ENCODE data around the gene CDKN3. TPM values are rescaled to one million over a fixed set of nuclear protein-coding genes. Genes with fewer than 3 reads are reported as not detected.

The CDKN3 gene
- total RNA-seq, 1 donor from 2014 or later: 39.4 TPM

DNA sequence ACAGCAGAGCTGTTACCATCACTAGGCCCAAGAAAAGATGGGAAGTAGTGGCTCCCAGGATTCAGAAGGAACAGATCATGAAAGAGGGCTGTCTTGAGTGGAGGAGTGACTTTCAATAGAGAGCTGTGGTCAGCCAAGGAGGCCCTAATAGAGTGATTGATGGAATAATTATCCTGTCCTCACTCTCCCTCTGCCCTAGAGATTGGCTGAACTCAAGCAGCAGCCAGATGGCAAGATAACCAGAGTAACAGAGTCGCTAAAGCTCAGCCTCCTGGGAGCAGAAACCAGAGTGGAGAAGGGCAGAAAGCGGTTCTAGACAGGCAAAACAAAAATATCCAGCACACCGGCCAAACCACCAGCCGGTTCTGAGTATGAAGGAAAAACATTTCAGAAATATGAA lies 68.8 kb downstream of the CDKN3 start:
- Mint-ChIP-seq H3K27me3 (ENCODE audit: low read depth) (no peaks in the 10 kb centered on the region), H3K9me3 (peaks cover 9% of the 10 kb centered on the region), H3K27ac (ENCODE audit: unreplicated experiment) (no peak overlapping the region), H3K36me3 (ENCODE audit: low read depth) (peaks cover 14% of the 10 kb centered on the region), H3K4me1 (no peaks in the 10 kb centered on the region), H3K4me3 (no peak overlapping the region)
- TF ChIP-seq, protein P1, sequence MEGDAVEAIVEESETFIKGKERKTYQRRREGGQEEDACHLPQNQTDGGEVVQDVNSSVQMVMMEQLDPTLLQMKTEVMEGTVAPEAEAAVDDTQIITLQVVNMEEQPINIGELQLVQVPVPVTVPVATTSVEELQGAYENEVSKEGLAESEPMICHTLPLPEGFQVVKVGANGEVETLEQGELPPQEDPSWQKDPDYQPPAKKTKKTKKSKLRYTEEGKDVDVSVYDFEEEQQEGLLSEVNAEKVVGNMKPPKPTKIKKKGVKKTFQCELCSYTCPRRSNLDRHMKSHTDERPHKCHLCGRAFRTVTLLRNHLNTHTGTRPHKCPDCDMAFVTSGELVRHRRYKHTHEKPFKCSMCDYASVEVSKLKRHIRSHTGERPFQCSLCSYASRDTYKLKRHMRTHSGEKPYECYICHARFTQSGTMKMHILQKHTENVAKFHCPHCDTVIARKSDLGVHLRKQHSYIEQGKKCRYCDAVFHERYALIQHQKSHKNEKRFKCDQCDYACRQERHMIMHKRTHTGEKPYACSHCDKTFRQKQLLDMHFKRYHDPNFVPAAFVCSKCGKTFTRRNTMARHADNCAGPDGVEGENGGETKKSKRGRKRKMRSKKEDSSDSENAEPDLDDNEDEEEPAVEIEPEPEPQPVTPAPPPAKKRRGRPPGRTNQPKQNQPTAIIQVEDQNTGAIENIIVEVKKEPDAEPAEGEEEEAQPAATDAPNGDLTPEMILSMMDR (conservative IDR thresholded peaks at IDR 0.05): no peak
- DNase-seq (ENCODE audit: low read depth, low spot score): no peak

DNA sequence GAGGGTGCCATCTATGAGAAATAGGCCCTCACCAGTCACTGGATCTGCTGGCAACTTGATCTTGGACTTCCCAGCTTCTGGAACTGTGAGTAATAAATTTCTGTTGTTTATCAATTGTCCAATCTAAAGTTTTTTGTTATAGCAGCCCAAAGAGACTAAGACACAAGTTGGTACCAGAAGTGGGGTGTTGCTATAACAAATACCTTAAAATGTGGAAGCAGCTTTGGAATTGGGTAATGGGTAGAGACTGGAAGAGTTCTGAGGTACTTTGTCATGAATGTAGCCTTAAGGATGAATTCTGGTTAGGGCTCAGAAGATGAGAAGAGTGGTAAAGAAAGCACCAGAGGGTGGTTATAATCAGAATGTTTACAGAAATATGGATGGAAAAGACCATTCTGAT lies 70.5 kb downstream of the CDKN3 start:
- TF ChIP-seq, protein P1 (conservative IDR thresholded peaks at IDR 0.05): no peak
- no peak for DNase-seq (ENCODE audit: low read depth, low spot score)
- no peak overlapping the region for H3K4me3 Mint-ChIP-seq
- H3K36me3 Mint-ChIP-seq (ENCODE audit: low read depth): peaks cover 14% of the 10 kb centered on the region
- H3K27me3 Mint-ChIP-seq (ENCODE audit: low read depth): no peaks in the 10 kb centered on the region
- H3K9me3 Mint-ChIP-seq: peaks cover 9% of the 10 kb centered on the region
- no peak overlapping the region for H3K27ac Mint-ChIP-seq (ENCODE audit: unreplicated experiment)
- H3K4me1 Mint-ChIP-seq: no peaks in the 10 kb centered on the region

Other genes with a start within 250 kb of the CDKN3 start
- 118 and 120 TPM in 2 replicates for gene CNIH1, start 44.4 kb downstream of the CDKN3 start, total RNA-seq
- gene GMFB, start 92.0 kb downstream of the CDKN3 start, total RNA-seq: 64.8 and 68.5 TPM in 2 replicates
- gene CGRRF1, start 112.9 kb downstream of the CDKN3 start, total RNA-seq: 17.0 and 23.8 TPM in 2 replicates
- 3.0 and 4.7 TPM in 2 replicates for gene SAMD4A, start 170.1 kb downstream of the CDKN3 start, total RNA-seq

Data from neural crest cell (in vitro differentiated cells).